GM19463 (cell line): Measurements from ENCODE around the gene HOXD3.
A peak's percentile ranks its signal among the peaks of the same experiment; 100 is the strongest.

ENCODE experiments used
- ATAC-seq: cut with Tn5 transposase; IDR thresholded peaks from one replicate; pipeline ENCODE4 v1.9.1; 2021; ENCODE audit warnings: mild to moderate bottlenecking, moderate library complexity; ENCODE audit not compliant: unreplicated experiment

Gene HOXD3

GRCh38 chr2:176175709-176176607 lies 18.9 kb downstream of the HOXD3 start:
- no peak for ATAC-seq

GRCh38 chr2:176177580-176178037 lies 20.5 kb downstream of the HOXD3 start:
- ATAC-seq, result no peak

GRCh38 chr2:176178038-176178756 lies 21.1 kb downstream of the HOXD3 start:
- no peak for ATAC-seq

- no peak for ATAC-seq
These were observed 21.7 kb downstream of the HOXD3 start for GRCh38 chr2:176178757-176179295.

GRCh38 chr2:176181551-176181950 lies 24.4 kb downstream of the HOXD3 start:
- ATAC-seq, result no peak

- no peak for ATAC-seq
These were observed 25.6 kb downstream of the HOXD3 start for GRCh38 chr2:176182671-176183070.

- no peak for ATAC-seq
These were observed 27.6 kb downstream of the HOXD3 start for GRCh38 chr2:176184749-176185148.

GRCh38 chr2:176186024-176186423 lies 28.9 kb downstream of the HOXD3 start:
- ATAC-seq, result no peak

- no peak for ATAC-seq
These were observed 30.2 kb downstream of the HOXD3 start for GRCh38 chr2:176187200-176187898.

- ATAC-seq, result peak; percentile 44
These were observed 31.0 kb downstream of the HOXD3 start, which contains the start of gene HOXD1 for GRCh38 chr2:176187899-176188773. HOXD1 (plus strand) TSS chr2:176188668; CDS start chr2:176188802, 134 bp downstream.

- peak; percentile 12 for ATAC-seq
These were observed 31.9 kb downstream of the HOXD3 start for GRCh38 chr2:176188774-176189680.

- ATAC-seq, result no peak
These were observed 32.9 kb downstream of the HOXD3 start for GRCh38 chr2:176189681-176190641.

- ATAC-seq, result no peak
These were observed 35.2 kb downstream of the HOXD3 start for GRCh38 chr2:176192351-176192750.

GRCh38 chr2:176193048-176193447 lies 35.9 kb downstream of the HOXD3 start:
- no peak for ATAC-seq

GRCh38 chr2:176199902-176200301 lies 42.8 kb downstream of the HOXD3 start:
- ATAC-seq, result no peak

GRCh38 chr2:176200971-176201370 lies 43.9 kb downstream of the HOXD3 start:
- ATAC-seq, result no peak

GRCh38 chr2:176202491-176202890 lies 45.4 kb downstream of the HOXD3 start:
- ATAC-seq, result no peak

- ATAC-seq, result no peak
These were observed 48.0 kb downstream of the HOXD3 start for GRCh38 chr2:176205126-176205525.
